ENCODE data around the gene MIDN.

Gene MIDN

DNA sequence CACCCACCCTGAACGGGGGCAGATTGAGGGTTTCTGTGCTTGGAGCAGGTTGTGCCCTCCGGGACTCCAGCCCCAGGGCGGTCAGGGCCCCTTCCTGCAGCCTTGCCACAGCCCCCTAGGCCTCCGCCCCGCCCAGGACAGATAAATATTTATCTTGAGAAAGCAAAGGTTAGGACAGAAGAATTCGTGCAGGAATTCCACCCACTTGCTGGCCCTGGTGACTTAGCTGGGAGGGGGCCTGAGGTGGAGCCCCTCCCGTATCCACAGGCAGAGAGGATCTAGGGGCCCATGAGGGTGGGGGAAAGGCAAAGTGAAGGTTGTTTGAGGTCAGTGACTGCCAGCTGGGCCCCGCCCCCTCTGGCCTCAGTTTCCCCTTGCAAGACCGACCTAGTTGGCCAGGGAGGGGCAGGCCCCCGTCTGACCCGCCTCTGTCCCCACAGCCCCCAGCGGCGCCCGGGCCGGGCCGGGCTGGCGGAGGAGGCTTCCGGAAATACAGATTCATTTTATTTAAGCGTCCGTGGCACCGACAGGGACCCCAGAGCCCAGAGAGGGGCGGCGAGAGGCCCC, 5.2 kb downstream of the MIDN start:
- TF ChIP-seq, protein P1, sequence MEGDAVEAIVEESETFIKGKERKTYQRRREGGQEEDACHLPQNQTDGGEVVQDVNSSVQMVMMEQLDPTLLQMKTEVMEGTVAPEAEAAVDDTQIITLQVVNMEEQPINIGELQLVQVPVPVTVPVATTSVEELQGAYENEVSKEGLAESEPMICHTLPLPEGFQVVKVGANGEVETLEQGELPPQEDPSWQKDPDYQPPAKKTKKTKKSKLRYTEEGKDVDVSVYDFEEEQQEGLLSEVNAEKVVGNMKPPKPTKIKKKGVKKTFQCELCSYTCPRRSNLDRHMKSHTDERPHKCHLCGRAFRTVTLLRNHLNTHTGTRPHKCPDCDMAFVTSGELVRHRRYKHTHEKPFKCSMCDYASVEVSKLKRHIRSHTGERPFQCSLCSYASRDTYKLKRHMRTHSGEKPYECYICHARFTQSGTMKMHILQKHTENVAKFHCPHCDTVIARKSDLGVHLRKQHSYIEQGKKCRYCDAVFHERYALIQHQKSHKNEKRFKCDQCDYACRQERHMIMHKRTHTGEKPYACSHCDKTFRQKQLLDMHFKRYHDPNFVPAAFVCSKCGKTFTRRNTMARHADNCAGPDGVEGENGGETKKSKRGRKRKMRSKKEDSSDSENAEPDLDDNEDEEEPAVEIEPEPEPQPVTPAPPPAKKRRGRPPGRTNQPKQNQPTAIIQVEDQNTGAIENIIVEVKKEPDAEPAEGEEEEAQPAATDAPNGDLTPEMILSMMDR (IDR thresholded peaks at IDR 0.05; ENCODE audit: low read depth, low read length, missing control alignments): no peak
- in situ Hi-C loops (cut with HindIII; ENCODE audit: low sequenced_read_pairs): no loop called here
- peak overlapping the region; percentile 77 for H3K4me3 ChIP-seq (ENCODE audit: low read depth, low read length)
- no peak for DNase-seq (ENCODE audit: low read depth)

DNA sequence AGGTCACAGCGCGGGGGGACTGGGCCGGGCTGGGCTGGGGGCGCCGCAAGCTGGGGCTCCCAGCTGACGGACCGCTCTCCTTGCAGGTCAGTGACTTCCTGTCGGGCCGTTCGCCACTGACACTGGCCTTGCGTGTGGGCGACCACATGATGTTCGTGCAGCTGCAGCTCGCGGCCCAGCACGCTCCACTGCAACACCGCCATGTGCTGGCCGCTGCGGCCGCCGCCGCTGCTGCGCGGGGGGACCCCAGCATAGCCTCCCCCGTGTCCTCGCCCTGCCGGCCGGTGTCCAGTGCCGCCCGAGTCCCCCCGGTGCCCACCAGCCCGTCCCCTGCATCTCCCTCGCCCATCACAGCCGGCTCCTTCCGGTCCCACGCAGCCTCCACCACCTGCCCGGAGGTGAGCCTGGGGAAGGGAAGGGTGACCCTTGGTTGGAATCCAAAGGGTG, 5.7 kb downstream of the MIDN start:
- TF ChIP-seq, protein P1 (IDR thresholded peaks at IDR 0.05; ENCODE audit: low read depth, low read length, missing control alignments): no peak
- peak overlapping the region; percentile 77 for H3K4me3 ChIP-seq (ENCODE audit: low read depth, low read length)
- in situ Hi-C loops (cut with HindIII; ENCODE audit: low sequenced_read_pairs): no loop called here
- no peak for DNase-seq (ENCODE audit: low read depth)

DNA sequence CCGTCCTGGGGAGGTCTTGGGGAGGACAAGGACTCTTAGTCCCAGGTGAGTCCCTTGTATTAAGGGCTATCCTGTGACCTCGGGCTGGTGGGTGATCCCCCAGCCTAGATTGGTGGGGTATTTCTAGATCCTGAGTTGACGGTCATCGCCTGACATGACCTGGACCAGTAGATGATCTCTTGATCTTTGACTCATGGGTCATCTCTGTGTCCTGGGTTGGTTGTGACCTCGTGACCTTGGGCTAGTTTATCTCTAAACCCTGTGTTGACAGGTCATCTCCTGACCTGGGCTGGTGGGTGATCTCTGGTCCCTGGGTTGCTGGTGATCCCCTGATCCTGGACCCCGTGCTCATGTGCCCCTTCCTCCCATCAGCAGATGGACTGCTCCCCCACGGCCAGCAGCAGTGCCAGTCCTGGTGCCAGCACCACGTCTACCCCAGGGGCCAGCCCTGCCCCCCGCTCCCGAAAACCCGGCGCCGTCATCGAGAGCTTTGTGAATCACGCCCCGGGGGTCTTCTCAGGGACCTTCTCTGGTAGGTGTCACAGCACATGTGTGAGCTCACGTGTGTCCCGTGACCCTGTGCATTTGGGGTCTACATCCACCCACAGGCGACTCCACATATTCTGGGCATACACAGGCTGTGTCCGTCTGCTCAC, 6.3 kb downstream of the MIDN start:
- H3K4me3 ChIP-seq (ENCODE audit: low read depth, low read length): no peak overlapping the region
- TF ChIP-seq, protein P1 (IDR thresholded peaks at IDR 0.05; ENCODE audit: low read depth, low read length, missing control alignments): no peak
- in situ Hi-C loops (cut with HindIII; ENCODE audit: low sequenced_read_pairs): no loop called here
- DNase-seq (ENCODE audit: low read depth): no peak

DNA sequence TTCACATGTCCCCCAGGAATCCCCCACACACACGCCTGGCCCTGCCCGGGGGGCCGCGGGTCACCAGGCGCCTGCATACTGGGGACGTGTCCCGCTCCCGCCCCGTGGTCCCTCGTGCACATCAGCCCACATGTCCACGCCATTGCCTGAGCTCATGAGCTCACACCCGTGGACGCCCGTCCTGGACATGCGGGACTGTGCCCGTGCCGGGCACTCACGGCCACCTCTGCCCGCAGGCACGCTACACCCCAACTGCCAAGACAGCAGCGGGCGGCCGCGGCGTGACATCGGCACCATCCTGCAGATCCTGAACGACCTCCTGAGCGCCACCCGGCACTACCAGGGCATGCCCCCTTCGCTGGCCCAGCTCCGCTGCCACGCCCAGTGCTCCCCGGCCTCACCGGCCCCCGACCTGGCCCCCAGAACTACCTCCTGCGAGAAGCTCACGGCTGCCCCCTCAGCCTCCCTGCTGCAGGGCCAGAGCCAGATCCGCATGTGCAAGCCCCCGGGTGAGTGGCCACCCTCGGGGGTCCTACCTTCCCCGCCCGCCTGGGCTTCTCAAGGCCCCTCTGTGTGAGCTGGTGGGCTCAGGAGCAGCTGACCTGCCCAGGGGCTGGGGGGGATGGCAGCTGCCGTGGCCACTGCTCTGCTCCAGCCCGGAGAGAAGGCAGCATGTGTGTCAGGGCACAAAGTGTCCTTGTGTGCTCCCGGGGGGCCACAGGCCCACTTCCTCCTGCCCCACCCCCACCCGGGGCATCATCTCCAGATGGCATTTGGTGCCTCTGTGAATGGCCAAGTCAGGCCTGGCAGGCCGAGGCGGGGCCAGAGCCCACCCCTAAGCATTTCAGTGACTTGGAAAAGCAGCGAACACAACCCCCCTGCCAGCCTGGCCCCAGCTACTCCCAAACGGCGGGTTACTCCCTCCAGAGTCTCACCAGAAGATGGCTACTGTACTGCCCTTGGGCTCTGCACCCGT, 7.1 kb downstream of the MIDN start:
- TF ChIP-seq, protein P1 (IDR thresholded peaks at IDR 0.05; ENCODE audit: low read depth, low read length, missing control alignments): no peak
- no peak overlapping the region for H3K4me3 ChIP-seq (ENCODE audit: low read depth, low read length)
- DNase-seq (ENCODE audit: low read depth): no peak
- in situ Hi-C loops (cut with HindIII; ENCODE audit: low sequenced_read_pairs): no loop called here

DNA sequence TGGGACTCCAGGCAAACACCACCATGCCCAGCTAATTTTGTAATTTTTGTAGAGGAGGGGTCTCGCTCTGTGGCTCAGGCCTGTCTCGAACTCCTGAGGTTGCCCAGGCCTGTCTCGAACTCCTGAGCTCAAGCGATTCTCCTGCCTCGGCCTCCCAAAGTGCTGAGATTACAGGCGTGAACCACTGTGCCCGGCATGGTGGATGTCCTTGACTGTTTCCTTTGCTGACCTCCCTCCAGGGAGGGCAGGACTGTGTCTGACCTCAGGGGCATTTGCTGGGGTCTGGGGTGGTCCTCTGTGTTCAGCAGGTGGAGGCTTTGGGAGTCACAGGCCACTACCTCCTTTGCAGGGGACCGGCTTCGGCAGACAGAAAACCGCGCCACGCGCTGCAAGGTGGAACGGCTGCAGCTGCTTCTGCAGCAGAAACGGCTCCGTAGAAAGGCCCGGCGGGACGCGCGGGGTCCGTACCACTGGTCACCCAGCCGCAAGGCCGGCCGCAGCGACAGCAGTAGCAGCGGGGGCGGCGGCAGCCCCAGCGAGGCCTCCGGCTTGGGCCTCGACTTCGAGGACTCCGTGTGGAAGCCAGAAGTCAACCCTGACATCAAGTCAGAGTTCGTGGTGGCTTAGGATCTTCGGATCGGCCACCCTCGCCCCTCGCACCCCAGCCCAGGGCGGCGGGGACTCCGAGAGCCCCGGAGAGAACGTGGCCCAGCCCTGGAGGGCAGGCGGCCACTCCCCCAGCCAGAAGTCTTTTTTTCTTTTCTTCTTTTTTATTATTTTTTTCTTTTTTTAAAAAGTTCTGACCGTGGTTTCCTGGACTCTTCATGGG, 8.5 kb downstream of the MIDN start:
- in situ Hi-C loops (cut with HindIII; ENCODE audit: low sequenced_read_pairs): no loop called here

More for the DNA sequence above, 8.5 kb downstream of the MIDN start:
- TF ChIP-seq, protein P1 (IDR thresholded peaks at IDR 0.05; ENCODE audit: low read depth, low read length, missing control alignments): no peak
- DNase-seq (ENCODE audit: low read depth): no peak
- H3K4me3 ChIP-seq (ENCODE audit: low read depth, low read length): no peak overlapping the region

Measured in astrocyte of the cerebellum (primary cell).